Measurements from ENCODE around the gene ENPP1.

GRCh38 chr6:131804131-131804530 is 3.7 kb upstream of the ENPP1 start:
- TF ChIP-seq SOX15 (CRISPR knock-in tag; IDR thresholded peaks at IDR 0.05) (no peak), E2F5 (CRISPR knock-in tag; IDR thresholded peaks at IDR 0.05) (no peak), CTCF (IDR thresholded peaks at IDR 0.05) (no peak), NR2C2 (CRISPR knock-in tag; IDR thresholded peaks at IDR 0.05) (no peak), ATF3 (CRISPR knock-in tag; conservative IDR thresholded peaks at IDR 0.05) (no peak), CBFB (CRISPR knock-in tag; IDR thresholded peaks at IDR 0.05; ENCODE audit: low read depth) (no peak), JUN (CRISPR knock-in tag; IDR thresholded peaks at IDR 0.05) (no peak), GRHL2 (CRISPR knock-in tag; IDR thresholded peaks at IDR 0.05; ENCODE audit: insufficient replicate concordance, severe bottlenecking) (no peak), IRF2 (CRISPR knock-in tag; IDR thresholded peaks at IDR 0.05; ENCODE audit: borderline replicate concordance, low read depth) (no peak), FOXP1 (CRISPR knock-in tag; IDR thresholded peaks at IDR 0.05; ENCODE audit: borderline replicate concordance) (no peak)
- TF ChIP-seq, protein P1, sequence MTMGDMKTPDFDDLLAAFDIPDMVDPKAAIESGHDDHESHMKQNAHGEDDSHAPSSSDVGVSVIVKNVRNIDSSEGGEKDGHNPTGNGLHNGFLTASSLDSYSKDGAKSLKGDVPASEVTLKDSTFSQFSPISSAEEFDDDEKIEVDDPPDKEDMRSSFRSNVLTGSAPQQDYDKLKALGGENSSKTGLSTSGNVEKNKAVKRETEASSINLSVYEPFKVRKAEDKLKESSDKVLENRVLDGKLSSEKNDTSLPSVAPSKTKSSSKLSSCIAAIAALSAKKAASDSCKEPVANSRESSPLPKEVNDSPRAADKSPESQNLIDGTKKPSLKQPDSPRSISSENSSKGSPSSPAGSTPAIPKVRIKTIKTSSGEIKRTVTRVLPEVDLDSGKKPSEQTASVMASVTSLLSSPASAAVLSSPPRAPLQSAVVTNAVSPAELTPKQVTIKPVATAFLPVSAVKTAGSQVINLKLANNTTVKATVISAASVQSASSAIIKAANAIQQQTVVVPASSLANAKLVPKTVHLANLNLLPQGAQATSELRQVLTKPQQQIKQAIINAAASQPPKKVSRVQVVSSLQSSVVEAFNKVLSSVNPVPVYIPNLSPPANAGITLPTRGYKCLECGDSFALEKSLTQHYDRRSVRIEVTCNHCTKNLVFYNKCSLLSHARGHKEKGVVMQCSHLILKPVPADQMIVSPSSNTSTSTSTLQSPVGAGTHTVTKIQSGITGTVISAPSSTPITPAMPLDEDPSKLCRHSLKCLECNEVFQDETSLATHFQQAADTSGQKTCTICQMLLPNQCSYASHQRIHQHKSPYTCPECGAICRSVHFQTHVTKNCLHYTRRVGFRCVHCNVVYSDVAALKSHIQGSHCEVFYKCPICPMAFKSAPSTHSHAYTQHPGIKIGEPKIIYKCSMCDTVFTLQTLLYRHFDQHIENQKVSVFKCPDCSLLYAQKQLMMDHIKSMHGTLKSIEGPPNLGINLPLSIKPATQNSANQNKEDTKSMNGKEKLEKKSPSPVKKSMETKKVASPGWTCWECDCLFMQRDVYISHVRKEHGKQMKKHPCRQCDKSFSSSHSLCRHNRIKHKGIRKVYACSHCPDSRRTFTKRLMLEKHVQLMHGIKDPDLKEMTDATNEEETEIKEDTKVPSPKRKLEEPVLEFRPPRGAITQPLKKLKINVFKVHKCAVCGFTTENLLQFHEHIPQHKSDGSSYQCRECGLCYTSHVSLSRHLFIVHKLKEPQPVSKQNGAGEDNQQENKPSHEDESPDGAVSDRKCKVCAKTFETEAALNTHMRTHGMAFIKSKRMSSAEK (CRISPR knock-in tag; IDR thresholded peaks at IDR 0.05; ENCODE audit: borderline replicate concordance) = no peak

All from WTC11 (cell line).